Mammary epithelial cell (primary cell): Measurements from ENCODE around the gene WDR86.

ENCODE experiments used
- EZH2 ChIP-seq: IDR thresholded peaks from 2 replicates; pipeline ENCODE4 v1.6.1; 2012; ENCODE audit warnings: low read length, inconsistent platforms, borderline replicate concordance
- TF ChIP-seq, protein P1 (sequence below), 2 donors: IDR thresholded peaks in 1 of 2; conservative IDR thresholded peaks in 1 of 2; 2 replicates each; pipeline ENCODE4 v1.5.1; 2011 to 2012; ENCODE audit warnings: inconsistent platforms in 2 of 2, low read length in 2 of 2, mild to moderate bottlenecking in 2 of 2, control low read depth in 1 of 2, low read depth in 1 of 2; ENCODE audit not compliant: insufficient read depth in 1 of 2; ENCODE audit errors: extremely low read depth in 1 of 2

DNA sequence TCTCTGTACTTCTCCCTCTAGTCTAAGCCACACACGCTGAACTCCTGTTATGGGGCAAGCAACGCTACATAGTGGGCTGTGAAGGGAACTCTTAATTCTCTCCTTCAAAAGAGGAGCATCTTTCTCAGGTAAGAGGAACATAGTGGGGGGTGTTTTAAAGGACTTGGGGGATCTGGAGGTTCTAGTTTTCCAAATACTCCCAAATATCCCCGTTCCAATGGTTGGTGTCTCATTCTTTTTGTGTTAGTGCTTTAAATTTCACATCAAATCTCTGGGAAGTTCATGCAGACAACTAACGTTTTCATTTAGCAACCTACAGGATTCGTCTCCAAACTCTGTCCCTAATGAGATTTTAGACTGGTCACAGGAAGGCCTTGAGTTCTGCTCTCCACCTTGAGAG is 12.4 kb upstream of the WDR86 start:
- TF ChIP-seq EZH2 = no peak
- TF ChIP-seq, protein P1, sequence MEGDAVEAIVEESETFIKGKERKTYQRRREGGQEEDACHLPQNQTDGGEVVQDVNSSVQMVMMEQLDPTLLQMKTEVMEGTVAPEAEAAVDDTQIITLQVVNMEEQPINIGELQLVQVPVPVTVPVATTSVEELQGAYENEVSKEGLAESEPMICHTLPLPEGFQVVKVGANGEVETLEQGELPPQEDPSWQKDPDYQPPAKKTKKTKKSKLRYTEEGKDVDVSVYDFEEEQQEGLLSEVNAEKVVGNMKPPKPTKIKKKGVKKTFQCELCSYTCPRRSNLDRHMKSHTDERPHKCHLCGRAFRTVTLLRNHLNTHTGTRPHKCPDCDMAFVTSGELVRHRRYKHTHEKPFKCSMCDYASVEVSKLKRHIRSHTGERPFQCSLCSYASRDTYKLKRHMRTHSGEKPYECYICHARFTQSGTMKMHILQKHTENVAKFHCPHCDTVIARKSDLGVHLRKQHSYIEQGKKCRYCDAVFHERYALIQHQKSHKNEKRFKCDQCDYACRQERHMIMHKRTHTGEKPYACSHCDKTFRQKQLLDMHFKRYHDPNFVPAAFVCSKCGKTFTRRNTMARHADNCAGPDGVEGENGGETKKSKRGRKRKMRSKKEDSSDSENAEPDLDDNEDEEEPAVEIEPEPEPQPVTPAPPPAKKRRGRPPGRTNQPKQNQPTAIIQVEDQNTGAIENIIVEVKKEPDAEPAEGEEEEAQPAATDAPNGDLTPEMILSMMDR (conservative IDR thresholded peaks at IDR 0.05 in 1 of 2, IDR thresholded peaks at IDR 0.05 in 1 of 2; ENCODE audit: extremely low read depth in 1 of 2, insufficient read depth in 1 of 2, low read depth in 1 of 2, low read length in 2 of 2) = no peak
